ENCODE data around the gene REEP6. TPM values are rescaled to one million over a fixed set of nuclear protein-coding genes. Genes with fewer than 3 reads are reported as not detected.

The REEP6 gene
- total and polyA plus RNA-seq, 4 donors: 16.4 to 449 (median 201) TPM

GRCh38 chr19:1495051-1495798 is 4.2 kb downstream of the REEP6 start:
- TF ChIP-seq SP1 (IDR thresholded peaks at IDR 0.05) (no peak), RXRA (IDR thresholded peaks at IDR 0.05) (no peak), HNF4G (IDR thresholded peaks at IDR 0.05) (no peak)
- TF ChIP-seq, protein P1, sequence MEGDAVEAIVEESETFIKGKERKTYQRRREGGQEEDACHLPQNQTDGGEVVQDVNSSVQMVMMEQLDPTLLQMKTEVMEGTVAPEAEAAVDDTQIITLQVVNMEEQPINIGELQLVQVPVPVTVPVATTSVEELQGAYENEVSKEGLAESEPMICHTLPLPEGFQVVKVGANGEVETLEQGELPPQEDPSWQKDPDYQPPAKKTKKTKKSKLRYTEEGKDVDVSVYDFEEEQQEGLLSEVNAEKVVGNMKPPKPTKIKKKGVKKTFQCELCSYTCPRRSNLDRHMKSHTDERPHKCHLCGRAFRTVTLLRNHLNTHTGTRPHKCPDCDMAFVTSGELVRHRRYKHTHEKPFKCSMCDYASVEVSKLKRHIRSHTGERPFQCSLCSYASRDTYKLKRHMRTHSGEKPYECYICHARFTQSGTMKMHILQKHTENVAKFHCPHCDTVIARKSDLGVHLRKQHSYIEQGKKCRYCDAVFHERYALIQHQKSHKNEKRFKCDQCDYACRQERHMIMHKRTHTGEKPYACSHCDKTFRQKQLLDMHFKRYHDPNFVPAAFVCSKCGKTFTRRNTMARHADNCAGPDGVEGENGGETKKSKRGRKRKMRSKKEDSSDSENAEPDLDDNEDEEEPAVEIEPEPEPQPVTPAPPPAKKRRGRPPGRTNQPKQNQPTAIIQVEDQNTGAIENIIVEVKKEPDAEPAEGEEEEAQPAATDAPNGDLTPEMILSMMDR (IDR thresholded peaks at IDR 0.05; ENCODE audit: low read depth, low read length, missing input control): no peak
- TF ChIP-seq, protein P2, sequence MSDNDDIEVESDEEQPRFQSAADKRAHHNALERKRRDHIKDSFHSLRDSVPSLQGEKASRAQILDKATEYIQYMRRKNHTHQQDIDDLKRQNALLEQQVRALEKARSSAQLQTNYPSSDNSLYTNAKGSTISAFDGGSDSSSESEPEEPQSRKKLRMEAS (IDR thresholded peaks at IDR 0.05): no peak
- H3K27me3 ChIP-seq (ENCODE audit: control insufficient read depth in 4 of 4, insufficient read depth in 4 of 4, low read length in 3 of 4): no peaks in the 10 kb centered on the region

DNA sequence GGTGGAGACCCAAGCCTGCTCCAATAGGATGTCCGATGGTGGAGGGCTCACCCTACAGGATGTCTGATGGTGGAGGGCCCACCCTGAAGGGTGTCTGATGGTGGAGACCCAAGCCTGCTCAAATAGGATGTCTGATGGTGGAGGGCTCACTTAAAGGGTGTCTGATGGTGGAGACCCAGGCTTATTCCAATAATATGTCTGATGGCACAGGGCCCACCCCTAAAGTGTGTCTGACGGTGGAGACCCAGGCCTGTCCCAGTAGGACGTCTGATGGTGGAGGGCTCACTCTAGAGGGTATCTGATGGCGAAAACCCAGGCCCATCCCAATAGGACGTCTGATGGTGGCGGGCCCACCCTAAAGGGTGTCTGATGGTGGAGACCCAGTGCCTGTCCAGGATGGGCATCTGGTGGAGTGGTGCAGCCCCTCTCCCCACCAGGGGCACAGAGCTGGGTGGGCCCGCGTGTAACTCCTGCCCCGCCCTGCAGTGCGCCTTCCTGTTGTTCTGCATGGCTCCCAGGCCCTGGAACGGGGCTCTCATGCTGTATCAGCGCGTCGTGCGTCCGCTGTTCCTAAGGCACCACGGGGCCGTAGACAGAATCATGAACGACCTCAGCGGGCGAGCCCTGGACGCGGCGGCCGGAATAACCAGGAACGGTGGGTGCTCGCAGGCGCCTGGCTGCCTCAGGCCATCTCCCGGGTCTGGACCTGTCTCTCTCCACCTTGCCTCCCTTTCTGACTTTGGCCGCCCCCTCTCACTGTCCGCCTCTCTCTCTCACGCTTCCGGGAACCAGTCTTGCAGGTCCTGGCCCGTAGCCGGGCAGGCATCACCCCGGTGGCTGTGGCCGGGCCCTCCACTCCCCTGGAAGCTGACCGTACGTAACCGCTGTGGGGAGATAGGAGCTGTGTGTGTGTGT is 5.1 kb downstream of the REEP6 start:
- Histone ChIP-seq H3K4me1 (ENCODE audit: control insufficient read depth in 4 of 4, insufficient read depth in 4 of 4, low read length in 3 of 4) (peaks cover 6 to 38% (median 25%) of the 10 kb centered on the region in 4 donors), H3K36me3 (ENCODE audit: control insufficient read depth in 4 of 4, insufficient read depth in 3 of 4, low read depth in 1 of 4, low read length in 3 of 4) (peaks cover 0 to 2% (median 0%) of the 10 kb centered on the region in 4 donors), H3K27ac (ENCODE audit: low read depth in 1 of 2, low read length in 2 of 2) (no peak overlapping the region), H3K9ac (ENCODE audit: low read depth in 1 of 2, low read length in 2 of 2) (no peak overlapping the region), H3K9me3 (ENCODE audit: control insufficient read depth in 4 of 4, low read length in 3 of 4) (no peaks in the 10 kb centered on the region), H3K4me3 (ENCODE audit: low read depth in 1 of 3, low read length in 3 of 3) (no peak overlapping the region), H3K27me3 (ENCODE audit: control insufficient read depth in 4 of 4, insufficient read depth in 4 of 4, low read length in 3 of 4) (no peaks in the 10 kb centered on the region)
- DNase-seq (ENCODE audit: low spot score): no peak
- WGBS: 88% methylated on average over 40 of the region's 40 CpGs
- TF ChIP-seq NR2F2 (IDR thresholded peaks at IDR 0.05) (no peak), JUND (IDR thresholded peaks at IDR 0.05) (no peak), YY1 (IDR thresholded peaks at IDR 0.05) (no peak), FOXA1 (IDR thresholded peaks at IDR 0.05) (no peak), RXRA (IDR thresholded peaks at IDR 0.05) (no peak), HNF4A (conservative IDR thresholded peaks at IDR 0.05) (no peak), ZBTB33 (IDR thresholded peaks at IDR 0.05) (no peak), SP1 (IDR thresholded peaks at IDR 0.05) (no peak), RAD21 (IDR thresholded peaks at IDR 0.05) (no peak), HNF4G (IDR thresholded peaks at IDR 0.05) (no peak), TAF1 (conservative IDR thresholded peaks at IDR 0.05) (no peak), FOXA2 (IDR thresholded peaks at IDR 0.05) (no peak), EGR1 (IDR thresholded peaks at IDR 0.05; ENCODE audit: low read depth in 2 of 2) (no peak), GABPA (IDR thresholded peaks at IDR 0.05 in 1 of 2, conservative IDR thresholded peaks at IDR 0.05 in 1 of 2) (no peak)
- TF ChIP-seq, protein P2 (IDR thresholded peaks at IDR 0.05): no peak
- TF ChIP-seq, protein P3, sequence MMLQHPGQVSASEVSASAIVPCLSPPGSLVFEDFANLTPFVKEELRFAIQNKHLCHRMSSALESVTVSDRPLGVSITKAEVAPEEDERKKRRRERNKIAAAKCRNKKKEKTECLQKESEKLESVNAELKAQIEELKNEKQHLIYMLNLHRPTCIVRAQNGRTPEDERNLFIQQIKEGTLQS (IDR thresholded peaks at IDR 0.05): no peak
- TF ChIP-seq, protein P1 (IDR thresholded peaks at IDR 0.05; ENCODE audit: low read depth, low read length, missing input control): no peak
- TF ChIP-seq, protein P4, sequence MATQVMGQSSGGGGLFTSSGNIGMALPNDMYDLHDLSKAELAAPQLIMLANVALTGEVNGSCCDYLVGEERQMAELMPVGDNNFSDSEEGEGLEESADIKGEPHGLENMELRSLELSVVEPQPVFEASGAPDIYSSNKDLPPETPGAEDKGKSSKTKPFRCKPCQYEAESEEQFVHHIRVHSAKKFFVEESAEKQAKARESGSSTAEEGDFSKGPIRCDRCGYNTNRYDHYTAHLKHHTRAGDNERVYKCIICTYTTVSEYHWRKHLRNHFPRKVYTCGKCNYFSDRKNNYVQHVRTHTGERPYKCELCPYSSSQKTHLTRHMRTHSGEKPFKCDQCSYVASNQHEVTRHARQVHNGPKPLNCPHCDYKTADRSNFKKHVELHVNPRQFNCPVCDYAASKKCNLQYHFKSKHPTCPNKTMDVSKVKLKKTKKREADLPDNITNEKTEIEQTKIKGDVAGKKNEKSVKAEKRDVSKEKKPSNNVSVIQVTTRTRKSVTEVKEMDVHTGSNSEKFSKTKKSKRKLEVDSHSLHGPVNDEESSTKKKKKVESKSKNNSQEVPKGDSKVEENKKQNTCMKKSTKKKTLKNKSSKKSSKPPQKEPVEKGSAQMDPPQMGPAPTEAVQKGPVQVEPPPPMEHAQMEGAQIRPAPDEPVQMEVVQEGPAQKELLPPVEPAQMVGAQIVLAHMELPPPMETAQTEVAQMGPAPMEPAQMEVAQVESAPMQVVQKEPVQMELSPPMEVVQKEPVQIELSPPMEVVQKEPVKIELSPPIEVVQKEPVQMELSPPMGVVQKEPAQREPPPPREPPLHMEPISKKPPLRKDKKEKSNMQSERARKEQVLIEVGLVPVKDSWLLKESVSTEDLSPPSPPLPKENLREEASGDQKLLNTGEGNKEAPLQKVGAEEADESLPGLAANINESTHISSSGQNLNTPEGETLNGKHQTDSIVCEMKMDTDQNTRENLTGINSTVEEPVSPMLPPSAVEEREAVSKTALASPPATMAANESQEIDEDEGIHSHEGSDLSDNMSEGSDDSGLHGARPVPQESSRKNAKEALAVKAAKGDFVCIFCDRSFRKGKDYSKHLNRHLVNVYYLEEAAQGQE (IDR thresholded peaks at IDR 0.05): no peak

More at GRCh38 chr19:1495051-1495798, 4.2 kb downstream of the REEP6 start:
- H3K4me1 ChIP-seq (ENCODE audit: control insufficient read depth in 4 of 4, insufficient read depth in 4 of 4, low read length in 3 of 4): peaks cover 6 to 37% (median 23%) of the 10 kb centered on the region in 4 donors
- no peak overlapping the region for H3K9ac ChIP-seq (ENCODE audit: low read depth in 1 of 2, low read length in 2 of 2)
- H3K27ac ChIP-seq (ENCODE audit: low read depth in 1 of 2, low read length in 2 of 2): no peak overlapping the region
- DNase-seq (ENCODE audit: low spot score): no peak
- no peak overlapping the region for H3K4me3 ChIP-seq (ENCODE audit: low read depth in 1 of 3, low read length in 3 of 3)
- H3K36me3 ChIP-seq (ENCODE audit: control insufficient read depth in 4 of 4, insufficient read depth in 3 of 4, low read depth in 1 of 4, low read length in 3 of 4): peaks cover 0 to 2% (median 0%) of the 10 kb centered on the region in 4 donors
- 92% methylated on average over 37 of the region's 37 CpGs for WGBS
- no peaks in the 10 kb centered on the region for H3K9me3 ChIP-seq (ENCODE audit: control insufficient read depth in 4 of 4, low read length in 3 of 4)
